Osteoblast (primary cell): ENCODE measurements around the gene CDH4. TPM values are rescaled to one million over a fixed set of nuclear protein-coding genes. Genes with fewer than 3 reads are reported as not detected.
"Not testable (repeated sequence)": the region's sequence is repeated elsewhere in the genome, so short reads cannot be mapped to it uniquely, and the experiment has no call there.

Source experiments
- DNase-seq: peaks from one replicate; pipeline ENCODE4 v3.0.0; 2011; ENCODE audit warnings: low spot score, mixed read lengths; ENCODE audit not compliant: insufficient read length; ENCODE audit errors: missing footprints
- H2AFZ ChIP-seq: 2 replicates; pipeline ENCODE4 v1.6.0; 2011; ENCODE audit warnings: mild to moderate bottlenecking, low read length
- H3K27ac ChIP-seq: 2 replicates; pipeline ENCODE4 v1.5.1; 2011; ENCODE audit warnings: mild to moderate bottlenecking, low read depth, low read length, moderate library complexity
- H3K27me3 ChIP-seq: 2 replicates; pipeline ENCODE4 v1.6.0; 2012; ENCODE audit warnings: mild to moderate bottlenecking, control low read depth, inconsistent platforms, low read length, moderate library complexity; ENCODE audit not compliant: insufficient read depth
- H3K36me3 ChIP-seq: 2 replicates; pipeline ENCODE4 v1.5.1; 2011; ENCODE audit warnings: mild to moderate bottlenecking, low read length, control low read depth, moderate library complexity; ENCODE audit not compliant: insufficient read depth
- H3K4me1 ChIP-seq: 2 replicates; pipeline ENCODE4 v1.5.1; 2011; ENCODE audit warnings: mild to moderate bottlenecking, low read length, control low read depth, moderate library complexity; ENCODE audit not compliant: insufficient read depth
- H3K4me2 ChIP-seq: 2 replicates; pipeline ENCODE4 v1.6.0; 2011; ENCODE audit warnings: mild to moderate bottlenecking, low read length; ENCODE audit not compliant: insufficient read depth
- H3K4me3 ChIP-seq: fragments of 200-600 bp; sonication (generic); 3 replicates; pipeline ENCODE4 v1.5.1; 2012; ENCODE audit warnings: mild to moderate bottlenecking, low read length, inconsistent platforms; ENCODE audit not compliant: insufficient read depth
- H3K79me2 ChIP-seq: 2 replicates; pipeline ENCODE4 v1.6.0; 2012; ENCODE audit warnings: mild to moderate bottlenecking, low read length, control low read depth, inconsistent platforms; ENCODE audit not compliant: insufficient read depth
- H3K9me3 ChIP-seq: 2 replicates; pipeline ENCODE4 v1.5.1; 2011; ENCODE audit warnings: low read depth, low read length, control low read depth
- H4K20me1 ChIP-seq: 2 replicates; pipeline ENCODE4 v1.6.0; 2012; ENCODE audit warnings: mild to moderate bottlenecking, low read length, control low read depth; ENCODE audit not compliant: insufficient read depth
- total RNA-seq: library from RNA; depleted of rRNA; stranded (reverse); fragments of >200 nt; gene quantifications from 2 replicates; pipeline ENCODE4 v1.2.3, GENCODE V29; 2012
- TF ChIP-seq, protein P1 (sequence below): IDR thresholded peaks from 2 replicates; pipeline ENCODE4 v1.5.1; 2011; ENCODE audit warnings: mild to moderate bottlenecking, low read depth, low read length, moderate library complexity; ENCODE audit errors: extremely low read depth

Gene CDH4
- total RNA-seq, 1 donor, result 1.1 TPM

- no peaks in the 10 kb centered on the region for H4K20me1 ChIP-seq
- TF ChIP-seq, protein P1, sequence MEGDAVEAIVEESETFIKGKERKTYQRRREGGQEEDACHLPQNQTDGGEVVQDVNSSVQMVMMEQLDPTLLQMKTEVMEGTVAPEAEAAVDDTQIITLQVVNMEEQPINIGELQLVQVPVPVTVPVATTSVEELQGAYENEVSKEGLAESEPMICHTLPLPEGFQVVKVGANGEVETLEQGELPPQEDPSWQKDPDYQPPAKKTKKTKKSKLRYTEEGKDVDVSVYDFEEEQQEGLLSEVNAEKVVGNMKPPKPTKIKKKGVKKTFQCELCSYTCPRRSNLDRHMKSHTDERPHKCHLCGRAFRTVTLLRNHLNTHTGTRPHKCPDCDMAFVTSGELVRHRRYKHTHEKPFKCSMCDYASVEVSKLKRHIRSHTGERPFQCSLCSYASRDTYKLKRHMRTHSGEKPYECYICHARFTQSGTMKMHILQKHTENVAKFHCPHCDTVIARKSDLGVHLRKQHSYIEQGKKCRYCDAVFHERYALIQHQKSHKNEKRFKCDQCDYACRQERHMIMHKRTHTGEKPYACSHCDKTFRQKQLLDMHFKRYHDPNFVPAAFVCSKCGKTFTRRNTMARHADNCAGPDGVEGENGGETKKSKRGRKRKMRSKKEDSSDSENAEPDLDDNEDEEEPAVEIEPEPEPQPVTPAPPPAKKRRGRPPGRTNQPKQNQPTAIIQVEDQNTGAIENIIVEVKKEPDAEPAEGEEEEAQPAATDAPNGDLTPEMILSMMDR, result no peak
- H2AFZ ChIP-seq, result no peak overlapping the region
- no peaks in the 10 kb centered on the region for H3K36me3 ChIP-seq
- no peak overlapping the region for H3K4me2 ChIP-seq
- no peaks in the 10 kb centered on the region for H3K27me3 ChIP-seq
- H3K9me3 ChIP-seq, result no peaks in the 10 kb centered on the region
- H3K4me3 ChIP-seq, result no peak overlapping the region
- H3K79me2 ChIP-seq, result no peaks in the 10 kb centered on the region
- H3K27ac ChIP-seq, result no peak overlapping the region
- no peaks in the 10 kb centered on the region for H3K4me1 ChIP-seq
- peak; percentile 72 for DNase-seq
Observed at GRCh38 chr20:61850926-61851900, 599.2 kb downstream of the CDH4 start.

DNA sequence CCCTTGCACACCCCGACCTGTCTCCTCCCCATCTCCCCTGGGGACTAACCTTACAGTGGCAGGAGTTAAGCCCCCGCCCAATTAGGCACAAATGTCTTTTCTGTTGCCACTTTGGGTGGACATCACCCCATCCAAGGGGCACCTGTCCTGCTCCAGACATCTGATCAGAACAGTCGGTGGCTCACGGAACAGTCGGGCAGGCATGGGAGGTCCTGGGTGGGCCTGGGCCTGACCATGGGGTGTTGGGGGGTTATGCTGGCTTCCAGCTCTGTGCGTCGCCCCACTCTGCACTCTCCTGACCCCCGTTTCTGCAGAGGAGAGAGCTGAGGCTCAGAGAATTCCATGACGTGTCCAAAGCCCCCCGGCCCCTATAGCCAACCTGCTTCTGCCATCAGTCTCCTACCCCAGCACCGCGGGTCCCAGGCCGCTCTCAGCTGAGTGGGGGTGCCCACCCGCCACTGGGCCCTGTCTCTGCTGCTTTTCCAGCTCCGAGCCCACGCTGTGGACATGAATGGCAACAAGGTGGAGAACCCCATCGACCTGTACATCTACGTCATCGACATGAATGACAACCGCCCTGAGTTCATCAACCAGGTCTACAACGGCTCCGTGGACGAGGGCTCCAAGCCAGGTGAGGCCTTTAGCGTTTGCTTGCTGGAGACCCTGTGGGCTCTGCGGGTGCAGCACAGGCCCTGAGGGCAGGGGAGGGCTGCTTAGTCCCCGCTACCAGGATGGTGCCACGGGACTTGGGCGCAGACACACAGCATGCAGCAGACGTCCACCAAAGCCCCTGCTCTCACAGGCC is 600.4 kb downstream of the CDH4 start:
- no peaks in the 10 kb centered on the region for H3K79me2 ChIP-seq
- TF ChIP-seq, protein P1, result no peak
- H3K36me3 ChIP-seq, result no peaks in the 10 kb centered on the region
- no peak overlapping the region for H3K4me3 ChIP-seq
- H3K9me3 ChIP-seq, result no peaks in the 10 kb centered on the region
- H3K4me1 ChIP-seq, result no peaks in the 10 kb centered on the region
- no peak overlapping the region for H2AFZ ChIP-seq
- DNase-seq, result no peak
- H3K27ac ChIP-seq, result no peak overlapping the region
- H3K4me2 ChIP-seq, result no peak overlapping the region
- no peaks in the 10 kb centered on the region for H4K20me1 ChIP-seq
- H3K27me3 ChIP-seq, result no peaks in the 10 kb centered on the region

GRCh38 chr20:61853073-61854005 is 601.3 kb downstream of the CDH4 start:
- Histone ChIP-seq H4K20me1 (no peaks in the 10 kb centered on the region), H3K27ac (no peak overlapping the region), H3K9me3 (no peaks in the 10 kb centered on the region), H3K4me2 (no peak overlapping the region), H3K4me1 (no peaks in the 10 kb centered on the region), H2AFZ (no peak overlapping the region), H3K4me3 (no peak overlapping the region), H3K27me3 (no peaks in the 10 kb centered on the region), H3K36me3 (no peaks in the 10 kb centered on the region), H3K79me2 (no peaks in the 10 kb centered on the region)
- TF ChIP-seq, protein P1, result no peak
- no peak for DNase-seq

- H3K27ac ChIP-seq, H3K9me3 ChIP-seq, H3K79me2 ChIP-seq, DNase-seq, H4K20me1 ChIP-seq, H3K4me2 ChIP-seq, H3K36me3 ChIP-seq, H2AFZ ChIP-seq, H3K27me3 ChIP-seq, H3K4me3 ChIP-seq, H3K4me1 ChIP-seq: not testable (repeated sequence)
Observed at GRCh38 chr20:61854538-61854937, 602.5 kb downstream of the CDH4 start.
